Astrocyte (in vitro differentiated cells and primary cell): ENCODE measurements around the gene SPTLC3. TPM values are rescaled to one million over a fixed set of nuclear protein-coding genes. Genes with fewer than 3 reads are reported as not detected.

Experiments
- DNase-seq: peaks from one replicate; pipeline ENCODE4 v3.0.0-alpha.2; 2010; ENCODE audit warnings: low read depth
- FAIRE-seq: peaks from 2 replicates; lab custom pipeline; 2011; peaks lifted over from hg19 to GRCh38; lab: Jason Lieb, UNC
- H2AFZ ChIP-seq: 2 replicates; pipeline ENCODE4 v1.6.0; 2012; ENCODE audit warnings: low read depth, low read length, inconsistent platforms
- H3K27ac ChIP-seq: 2 replicates; pipeline ENCODE4 v1.5.1; 2011; ENCODE audit warnings: low read depth, low read length, inconsistent platforms
- H3K27me3 ChIP-seq: 2 replicates; pipeline ENCODE4 v1.6.0; 2011; ENCODE audit warnings: low read length, inconsistent platforms; ENCODE audit not compliant: insufficient read depth
- H3K36me3 ChIP-seq: 2 replicates; pipeline ENCODE4 v1.5.1; 2011; ENCODE audit warnings: low read length, inconsistent platforms; ENCODE audit not compliant: insufficient read depth
- H3K4me1 ChIP-seq: 2 replicates; pipeline ENCODE4 v1.5.1; 2011; ENCODE audit warnings: low read length, inconsistent platforms; ENCODE audit not compliant: insufficient read depth
- H3K4me2 ChIP-seq: 2 replicates; pipeline ENCODE4 v1.6.0; 2012; ENCODE audit warnings: low read length, inconsistent platforms
- H3K4me3 ChIP-seq: 2 replicates; pipeline ENCODE4 v1.5.1; 2011; ENCODE audit warnings: low read depth, mild to moderate bottlenecking, low read length, inconsistent platforms; ENCODE audit not compliant: insufficient read depth
- H3K79me2 ChIP-seq: 2 replicates; pipeline ENCODE4 v1.6.0; 2012; ENCODE audit warnings: mild to moderate bottlenecking, low read length, inconsistent platforms; ENCODE audit not compliant: insufficient read depth
- H3K9ac ChIP-seq: 2 replicates; pipeline ENCODE4 v1.6.0; 2012; ENCODE audit warnings: mild to moderate bottlenecking, low read length, inconsistent platforms
- H3K9me3 ChIP-seq: 2 replicates; pipeline ENCODE4 v1.5.1; 2012; ENCODE audit warnings: low read depth, mild to moderate bottlenecking, low read length, inconsistent platforms; ENCODE audit not compliant: insufficient read depth
- H4K20me1 ChIP-seq: 2 replicates; pipeline ENCODE4 v1.6.0; 2012; ENCODE audit warnings: low read length, inconsistent platforms; ENCODE audit not compliant: insufficient read depth
- H3K27ac Mint-ChIP-seq: one replicate; pipeline ENCODE4 v1.8.0; 2021; ENCODE audit warnings: mild to moderate bottlenecking, mixed read lengths; ENCODE audit not compliant: unreplicated experiment
- H3K27me3 Mint-ChIP-seq: one replicate; pipeline ENCODE4 v1.8.0; 2021; ENCODE audit warnings: low read depth, mixed read lengths; ENCODE audit not compliant: unreplicated experiment
- H3K36me3 Mint-ChIP-seq: one replicate; pipeline ENCODE4 v1.8.0; 2021; ENCODE audit warnings: low read depth, mixed read lengths; ENCODE audit not compliant: unreplicated experiment
- H3K4me1 Mint-ChIP-seq: one replicate; pipeline ENCODE4 v1.8.0; 2021; ENCODE audit warnings: low read depth, mixed read lengths; ENCODE audit not compliant: unreplicated experiment
- H3K4me3 Mint-ChIP-seq: one replicate; pipeline ENCODE4 v1.8.0; 2021; ENCODE audit warnings: mild to moderate bottlenecking, moderate library complexity, mixed read lengths; ENCODE audit not compliant: unreplicated experiment
- H3K9me3 Mint-ChIP-seq: one replicate; pipeline ENCODE4 v1.8.0; 2021; ENCODE audit warnings: mild to moderate bottlenecking, mixed read lengths; ENCODE audit not compliant: unreplicated experiment
- EZH2 ChIP-seq: IDR thresholded peaks from 2 replicates; pipeline ENCODE4 v1.6.1; 2012; ENCODE audit warnings: mild to moderate bottlenecking, low read length, inconsistent platforms; ENCODE audit not compliant: insufficient read depth
- total RNA-seq: library from RNA; stranded (reverse); gene quantifications from 2 replicates; pipeline ENCODE4 v1.2.1, GENCODE V29; 2021
- TF ChIP-seq, protein P1 (sequence below): IDR thresholded peaks from 2 replicates; pipeline ENCODE4 v1.5.1; 2011; ENCODE audit warnings: low read depth, mild to moderate bottlenecking, inconsistent platforms, low read length, moderate library complexity; ENCODE audit not compliant: insufficient read depth

SPTLC3 gene
- total RNA-seq, 1 donor from 2014 or later, result 5.7 TPM

DNA sequence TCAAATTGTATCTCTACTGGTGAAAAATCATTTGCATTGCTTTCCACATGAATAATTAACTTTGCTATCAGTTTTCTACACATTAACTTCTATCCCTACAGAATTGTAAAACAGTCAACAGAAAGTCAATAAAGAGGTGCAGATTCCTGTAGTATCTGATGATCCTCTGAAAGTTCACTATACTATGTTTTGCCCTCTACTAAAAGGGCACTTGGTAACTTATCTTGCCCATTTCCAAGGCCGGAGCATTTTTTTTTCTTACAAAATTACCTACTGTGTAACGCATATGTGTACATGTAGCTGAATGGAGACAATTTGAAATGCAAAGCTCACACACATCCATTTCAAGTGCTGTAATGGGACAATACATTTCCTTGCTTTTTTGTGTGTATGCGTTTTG lies 9.6 kb upstream of the SPTLC3 start:
- H3K27ac ChIP-seq, result no peak overlapping the region
- no peak overlapping the region for H2AFZ ChIP-seq
- H3K79me2 ChIP-seq, result no peaks in the 10 kb centered on the region
- Mint-ChIP-seq H3K9me3 (peaks cover 1% of the 10 kb centered on the region), H3K4me3 (no peak overlapping the region), H3K27ac (no peak overlapping the region), H3K4me1 (peaks cover 12% of the 10 kb centered on the region), H3K27me3 (no peaks in the 10 kb centered on the region), H3K36me3 (peaks cover 2% of the 10 kb centered on the region)
- no peaks in the 10 kb centered on the region for H3K27me3 ChIP-seq
- no peak overlapping the region for H3K4me3 ChIP-seq
- no peaks in the 10 kb centered on the region for H3K36me3 ChIP-seq
- no peak overlapping the region for H3K4me2 ChIP-seq
- no peak overlapping the region for H3K9ac ChIP-seq
- H3K9me3 ChIP-seq, result no peaks in the 10 kb centered on the region
- FAIRE-seq, result no peak
- TF ChIP-seq, protein P1, sequence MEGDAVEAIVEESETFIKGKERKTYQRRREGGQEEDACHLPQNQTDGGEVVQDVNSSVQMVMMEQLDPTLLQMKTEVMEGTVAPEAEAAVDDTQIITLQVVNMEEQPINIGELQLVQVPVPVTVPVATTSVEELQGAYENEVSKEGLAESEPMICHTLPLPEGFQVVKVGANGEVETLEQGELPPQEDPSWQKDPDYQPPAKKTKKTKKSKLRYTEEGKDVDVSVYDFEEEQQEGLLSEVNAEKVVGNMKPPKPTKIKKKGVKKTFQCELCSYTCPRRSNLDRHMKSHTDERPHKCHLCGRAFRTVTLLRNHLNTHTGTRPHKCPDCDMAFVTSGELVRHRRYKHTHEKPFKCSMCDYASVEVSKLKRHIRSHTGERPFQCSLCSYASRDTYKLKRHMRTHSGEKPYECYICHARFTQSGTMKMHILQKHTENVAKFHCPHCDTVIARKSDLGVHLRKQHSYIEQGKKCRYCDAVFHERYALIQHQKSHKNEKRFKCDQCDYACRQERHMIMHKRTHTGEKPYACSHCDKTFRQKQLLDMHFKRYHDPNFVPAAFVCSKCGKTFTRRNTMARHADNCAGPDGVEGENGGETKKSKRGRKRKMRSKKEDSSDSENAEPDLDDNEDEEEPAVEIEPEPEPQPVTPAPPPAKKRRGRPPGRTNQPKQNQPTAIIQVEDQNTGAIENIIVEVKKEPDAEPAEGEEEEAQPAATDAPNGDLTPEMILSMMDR, result no peak
- no peak for TF ChIP-seq EZH2
- DNase-seq, result no peak
- H3K4me1 ChIP-seq, result no peaks in the 10 kb centered on the region
- H4K20me1 ChIP-seq, result no peaks in the 10 kb centered on the region

DNA sequence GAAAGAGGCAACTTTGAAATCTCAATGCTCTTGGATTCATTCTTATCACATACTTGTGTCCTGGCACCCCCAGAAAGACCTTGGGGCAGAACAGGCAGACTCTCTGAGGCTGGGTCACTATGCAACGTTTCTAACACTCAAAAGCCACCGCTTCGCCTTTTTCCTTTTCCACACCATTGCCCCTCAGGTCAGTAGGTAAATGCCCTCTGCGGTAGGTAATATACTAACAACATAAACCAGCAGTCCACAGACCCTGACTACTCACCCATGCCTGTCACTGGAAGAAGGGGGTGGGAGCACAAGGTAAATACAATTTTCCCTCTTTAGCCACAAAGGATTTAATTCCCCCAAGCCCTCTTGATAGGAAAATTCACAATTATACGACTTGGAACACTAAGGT lies 6.5 kb upstream of the SPTLC3 start:
- H3K9ac ChIP-seq, result no peak overlapping the region
- H3K9me3 ChIP-seq, result no peaks in the 10 kb centered on the region
- Mint-ChIP-seq H3K36me3 (peaks cover 2% of the 10 kb centered on the region), H3K27me3 (no peaks in the 10 kb centered on the region), H3K4me3 (no peak overlapping the region), H3K4me1 (peaks cover 19% of the 10 kb centered on the region), H3K9me3 (no peaks in the 10 kb centered on the region), H3K27ac (no peak overlapping the region)
- TF ChIP-seq, protein P1, result no peak
- TF ChIP-seq EZH2, result no peak
- no peak overlapping the region for H3K4me2 ChIP-seq
- peaks cover 6% of the 10 kb centered on the region for H3K4me1 ChIP-seq
- no peak for FAIRE-seq
- DNase-seq, result no peak
- no peaks in the 10 kb centered on the region for H3K79me2 ChIP-seq
- no peaks in the 10 kb centered on the region for H3K27me3 ChIP-seq
- no peak overlapping the region for H2AFZ ChIP-seq
- no peaks in the 10 kb centered on the region for H4K20me1 ChIP-seq
- H3K27ac ChIP-seq, result no peak overlapping the region
- no peak overlapping the region for H3K4me3 ChIP-seq
- no peaks in the 10 kb centered on the region for H3K36me3 ChIP-seq

DNA sequence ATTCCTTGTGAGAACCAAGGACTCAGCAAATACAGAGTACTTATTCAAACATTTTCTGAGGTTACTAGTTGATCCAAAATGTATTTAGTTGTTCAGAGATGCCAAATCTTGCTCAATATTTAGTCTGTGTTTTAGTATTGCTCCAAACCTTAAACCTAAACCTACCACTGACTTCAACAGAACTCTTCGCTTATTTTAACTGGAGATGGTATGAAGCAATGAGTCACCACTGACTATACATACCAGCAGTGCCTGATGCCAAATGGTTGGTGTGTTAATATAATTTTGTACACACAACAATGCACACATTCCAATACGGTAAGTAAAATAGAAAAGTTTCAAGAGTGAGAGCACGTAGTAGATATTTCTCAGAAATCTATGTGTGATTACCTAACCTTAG lies 1.9 kb upstream of the SPTLC3 start:
- TF ChIP-seq, protein P1, result no peak
- Histone ChIP-seq H3K79me2 (no peaks in the 10 kb centered on the region), H2AFZ (no peak overlapping the region), H3K9me3 (no peaks in the 10 kb centered on the region), H4K20me1 (no peaks in the 10 kb centered on the region), H3K36me3 (no peaks in the 10 kb centered on the region), H3K4me2 (no peak overlapping the region), H3K27me3 (no peaks in the 10 kb centered on the region), H3K27ac (no peak overlapping the region), H3K9ac (no peak overlapping the region), H3K4me3 (no peak overlapping the region), H3K4me1 (peaks cover 14% of the 10 kb centered on the region)
- peaks cover 33% of the 10 kb centered on the region for H3K4me1 Mint-ChIP-seq
- peak overlapping the region; percentile 4 for H3K27ac Mint-ChIP-seq
- FAIRE-seq, result no peak
- no peaks in the 10 kb centered on the region for H3K9me3 Mint-ChIP-seq
- H3K27me3 Mint-ChIP-seq, result no peaks in the 10 kb centered on the region
- DNase-seq, result peak; percentile 67
- no peak overlapping the region for H3K4me3 Mint-ChIP-seq
- no peaks in the 10 kb centered on the region for H3K36me3 Mint-ChIP-seq
